ENCODE measurements around the gene DENND2C.

Gene DENND2C

DNA sequence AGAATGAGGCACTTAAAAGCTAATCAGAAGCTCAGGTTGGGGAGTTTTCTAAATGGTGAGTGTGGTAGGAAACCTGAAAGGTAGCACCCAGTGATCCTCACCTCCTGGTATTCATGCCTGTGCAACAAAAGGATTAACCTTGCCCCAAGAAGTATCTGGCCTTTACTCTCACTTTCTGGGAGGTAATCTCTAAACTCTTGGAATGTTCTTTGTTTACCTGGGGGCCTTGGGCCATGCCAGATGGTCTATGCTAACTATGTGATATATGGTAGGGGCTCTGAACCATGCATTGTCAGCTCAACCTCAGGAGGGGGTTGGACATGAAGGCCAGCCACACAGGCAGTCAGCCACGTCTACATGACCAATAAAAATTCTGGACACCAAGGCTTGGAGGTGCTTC lies 134.4 kb downstream of the DENND2C start:
- TF ChIP-seq SIN3A (IDR thresholded peaks at IDR 0.05; ENCODE audit: borderline replicate concordance, insufficient read depth, low read length) (no peak), TAF1 (IDR thresholded peaks at IDR 0.05; ENCODE audit: borderline replicate concordance, insufficient read depth, low read length) (no peak), FOXP2 (optimal IDR thresholded peaks at IDR 0.05; ENCODE audit: borderline replicate concordance, extremely low read depth, extremely low read length, insufficient read depth) (no peak), POLR2AphosphoS5 (IDR thresholded peaks at IDR 0.05; ENCODE audit: low read depth, low read length) (no peak), REST (IDR thresholded peaks at IDR 0.05; ENCODE audit: insufficient read depth in 1 of 2, low read depth in 2 of 2, low read length in 2 of 2) (no peak)
